ENCODE results near the gene SLC5A7. TPM values are rescaled to one million over a fixed set of nuclear protein-coding genes. Genes with fewer than 3 reads are reported as not detected.

SLC5A7 gene
- total RNA-seq, result not detected in 2 replicates

- intact Hi-C loops (cut with micrococcal nuclease), result no loop called here
Measured at GRCh38 chr2:107986278-107987217, at the start of gene SLC5A7. TSS of gene SLC5A7 (plus strand) at chr2:107986524. CDS start at chr2:107988156, 1,632 bp downstream.

GRCh38 chr2:107961395-107961794 lies 24.9 kb upstream of the SLC5A7 start:
- intact Hi-C loops (cut with micrococcal nuclease), result no loop called here

GRCh38 chr2:107964185-107964584 lies 22.1 kb upstream of the SLC5A7 start:
- intact Hi-C loops (cut with micrococcal nuclease), result no loop called here

- intact Hi-C loops (cut with micrococcal nuclease), result no loop called here
Measured at GRCh38 chr2:107984707-107985106, 1.6 kb upstream of the SLC5A7 start.

- intact Hi-C loops (cut with micrococcal nuclease), result no loop called here
Measured at GRCh38 chr2:107988108-107988507, 1.8 kb downstream of the SLC5A7 start.

- intact Hi-C loops (cut with micrococcal nuclease), result no loop called here
Measured at GRCh38 chr2:107989445-107989844, 3.1 kb downstream of the SLC5A7 start.

GRCh38 chr2:107990718-107991117 lies 4.4 kb downstream of the SLC5A7 start:
- intact Hi-C loops (cut with micrococcal nuclease), result no loop called here

- intact Hi-C loops (cut with micrococcal nuclease), result no loop called here
Measured at GRCh38 chr2:107992069-107992468, 5.7 kb downstream of the SLC5A7 start.

- intact Hi-C loops (cut with micrococcal nuclease), result no loop called here
Measured at GRCh38 chr2:107999158-107999557, 12.8 kb downstream of the SLC5A7 start.

GRCh38 chr2:108010912-108011591 lies 24.7 kb downstream of the SLC5A7 start:
- intact Hi-C loops (cut with micrococcal nuclease), result no loop called here

- intact Hi-C loops (cut with micrococcal nuclease), result no loop called here
Measured at GRCh38 chr2:108013305-108013704, 27.0 kb downstream of the SLC5A7 start.

GRCh38 chr2:108022628-108023027 lies 36.3 kb downstream of the SLC5A7 start:
- intact Hi-C loops (cut with micrococcal nuclease), result no loop called here

- intact Hi-C loops (cut with micrococcal nuclease), result no loop called here
Measured at GRCh38 chr2:108023776-108024175, 37.5 kb downstream of the SLC5A7 start.

GRCh38 chr2:108026092-108026794 lies 39.9 kb downstream of the SLC5A7 start:
- intact Hi-C loops (cut with micrococcal nuclease), result no loop called here

GRCh38 chr2:108029496-108029895 lies 43.2 kb downstream of the SLC5A7 start:
- intact Hi-C loops (cut with micrococcal nuclease), result no loop called here

GRCh38 chr2:108029912-108030311 lies 43.6 kb downstream of the SLC5A7 start:
- intact Hi-C loops (cut with micrococcal nuclease), result no loop called here

- intact Hi-C loops (cut with micrococcal nuclease), result no loop called here
Measured at GRCh38 chr2:108031471-108031941, 45.2 kb downstream of the SLC5A7 start.

- intact Hi-C loops (cut with micrococcal nuclease), result no loop called here
Measured at GRCh38 chr2:108034843-108035242, 48.5 kb downstream of the SLC5A7 start.

- intact Hi-C loops (cut with micrococcal nuclease), result no loop called here
Measured at GRCh38 chr2:108048752-108049151, 62.4 kb downstream of the SLC5A7 start.

- intact Hi-C loops (cut with micrococcal nuclease), result no loop called here
Measured at GRCh38 chr2:108058576-108059137, 72.3 kb downstream of the SLC5A7 start.

GRCh38 chr2:108061439-108062042 lies 75.2 kb downstream of the SLC5A7 start:
- intact Hi-C loops (cut with micrococcal nuclease), result no loop called here

Data from T-helper 1 cell treated with Interleukin-12 subunit alpha and Interleukin-12 subunit beta and Interleukin-4 antibody, amounts not matched to agents 30 ng/mL and 1 ng/mL, for 36 hours (primary cell).